Fibroblast of pulmonary artery (primary cell): Measurements from ENCODE around the gene PLD2.
"Not testable (repeated sequence)": the region's sequence is repeated elsewhere in the genome, so short reads cannot be mapped to it uniquely, and the experiment has no call there.

ENCODE experiments used
- DNase-seq: peaks from one replicate; pipeline ENCODE4 v3.0.0-alpha.2; 2010; ENCODE audit warnings: low read depth
- H3K4me3 ChIP-seq: replicated peaks from 2 replicates; pipeline ENCODE4 v1.5.1; 2011; ENCODE audit warnings: low read depth, mild to moderate bottlenecking, control low read depth, low read length, moderate library complexity
- CTCF ChIP-seq: IDR thresholded peaks from 2 replicates; pipeline ENCODE4 v1.5.1; 2011; ENCODE audit warnings: mild to moderate bottlenecking, control low read depth, low read length, inconsistent platforms; ENCODE audit errors: missing control alignments

Gene PLD2

GRCh38 chr17:4860651-4861050 is 53.7 kb downstream of the PLD2 start:
- no peak overlapping the region for H3K4me3 ChIP-seq
- TF ChIP-seq CTCF, result no peak
- DNase-seq, result no peak

- H3K4me3 ChIP-seq, result no peak overlapping the region
These were observed 54.1 kb downstream of the PLD2 start for GRCh38 chr17:4861052-4861451.

GRCh38 chr17:4862720-4863119 is 55.8 kb downstream of the PLD2 start:
- H3K4me3 ChIP-seq, result no peak overlapping the region
- no peak for DNase-seq
- no peak for TF ChIP-seq CTCF

More at GRCh38 chr17:4861052-4861451, 54.1 kb downstream of the PLD2 start:
- no peak for TF ChIP-seq CTCF
- no peak for DNase-seq

- TF ChIP-seq CTCF, result no peak
- H3K4me3 ChIP-seq, result no peak overlapping the region
- no peak for DNase-seq
These were observed 56.4 kb downstream of the PLD2 start for GRCh38 chr17:4863321-4863720.

GRCh38 chr17:4867535-4867934 is 60.6 kb downstream of the PLD2 start:
- not testable (repeated sequence) for DNase-seq, H3K4me3 ChIP-seq

- H3K4me3 ChIP-seq, DNase-seq: not testable (repeated sequence)
These were observed 62.4 kb downstream of the PLD2 start for GRCh38 chr17:4869058-4869998.

GRCh38 chr17:4870855-4871254 is 63.9 kb downstream of the PLD2 start:
- TF ChIP-seq CTCF, result no peak
- no peak for DNase-seq

GRCh38 chr17:4872786-4873185 is 65.8 kb downstream of the PLD2 start:
- TF ChIP-seq CTCF, result no peak
- peak; percentile 12 for DNase-seq
- no peak overlapping the region for H3K4me3 ChIP-seq

More at GRCh38 chr17:4870855-4871254, 63.9 kb downstream of the PLD2 start:
- H3K4me3 ChIP-seq, result no peak overlapping the region
